Trophoblast cell (in vitro differentiated cells and primary cell): ENCODE data around the gene NFATC2.

Experiments used
- DNase-seq, 2 donors: peaks; one replicate each; pipeline ENCODE4 v3.0.0-alpha.2; 2016
- H2AFZ ChIP-seq: 2 replicates; pipeline ENCODE4 v1.6.1; 2013; ENCODE audit warnings: low read length, moderate library complexity, mild to moderate bottlenecking; ENCODE audit not compliant: insufficient read depth, poor library complexity
- H2AK5ac ChIP-seq: 2 replicates; pipeline ENCODE4 v1.6.1; 2013; ENCODE audit warnings: mild to moderate bottlenecking, low read length
- H2BK120ac ChIP-seq: 2 replicates; pipeline ENCODE4 v1.6.1; 2013; ENCODE audit warnings: low read length, mild to moderate bottlenecking, moderate library complexity; ENCODE audit not compliant: insufficient read depth, poor library complexity
- H2BK12ac ChIP-seq: 2 replicates; pipeline ENCODE4 v1.6.1; 2013; ENCODE audit warnings: mild to moderate bottlenecking, low read length, moderate library complexity
- H2BK5ac ChIP-seq: 2 replicates; pipeline ENCODE4 v1.6.1; 2013; ENCODE audit warnings: low read length, low read depth, moderate library complexity, mild to moderate bottlenecking; ENCODE audit not compliant: poor library complexity
- H3K14ac ChIP-seq: 2 replicates; pipeline ENCODE4 v1.6.1; 2013; ENCODE audit warnings: mild to moderate bottlenecking, low read length
- H3K18ac ChIP-seq: 2 replicates; pipeline ENCODE4 v1.6.1; 2013; ENCODE audit warnings: mild to moderate bottlenecking, low read length
- H3K23ac ChIP-seq: 2 replicates; pipeline ENCODE4 v1.6.1; 2013; ENCODE audit warnings: low read length
- H3K27ac ChIP-seq: 2 replicates; pipeline ENCODE4 v1.5.1; 2013; ENCODE audit warnings: low read depth, mild to moderate bottlenecking, inconsistent platforms, low read length, moderate library complexity
- H3K27me3 ChIP-seq: 2 replicates; pipeline ENCODE4 v1.6.1; 2013; ENCODE audit warnings: inconsistent platforms, mild to moderate bottlenecking, low read length, moderate library complexity; ENCODE audit not compliant: insufficient read depth
- H3K36me3 ChIP-seq, 2 experiments: 1 replicate in 1 of 2; 2 replicates in 1 of 2; pipeline ENCODE4 v1.6.1; 2013; ENCODE audit warnings: low read length in 2 of 2, mild to moderate bottlenecking in 2 of 2, moderate library complexity in 1 of 2; ENCODE audit not compliant: insufficient read depth in 2 of 2, control insufficient read depth in 1 of 2
- H3K4ac ChIP-seq: 2 replicates; pipeline ENCODE4 v1.6.1; 2013; ENCODE audit warnings: low read depth, mild to moderate bottlenecking, low read length, moderate library complexity
- H3K4me1 ChIP-seq, 2 experiments: 1 replicate in 1 of 2; 2 replicates in 1 of 2; pipeline ENCODE4 v1.6.1; 2013; ENCODE audit warnings: low read length in 2 of 2, mild to moderate bottlenecking in 2 of 2, moderate library complexity in 1 of 2; ENCODE audit not compliant: insufficient read depth in 2 of 2, control insufficient read depth in 1 of 2
- H3K4me2 ChIP-seq: 2 replicates; pipeline ENCODE4 v1.6.1; 2013; ENCODE audit warnings: inconsistent platforms, mild to moderate bottlenecking, low read length, moderate library complexity
- H3K4me3 ChIP-seq: 2 replicates; pipeline ENCODE4 v1.5.1; 2013; ENCODE audit warnings: mild to moderate bottlenecking, low read depth, low read length, inconsistent platforms
- H3K79me1 ChIP-seq: one replicate; pipeline ENCODE4 v1.6.1; 2013; ENCODE audit warnings: low read length
- H3K79me2 ChIP-seq: 2 replicates; pipeline ENCODE4 v1.6.1; 2013; ENCODE audit warnings: low read length, mild to moderate bottlenecking; ENCODE audit not compliant: control insufficient read depth, insufficient read depth, poor library complexity
- H3K9ac ChIP-seq: 2 replicates; pipeline ENCODE4 v1.6.1; 2013; ENCODE audit warnings: mild to moderate bottlenecking, low read length
- H3K9me3 ChIP-seq: 2 replicates; pipeline ENCODE4 v1.6.1; 2013; ENCODE audit warnings: low read depth, mild to moderate bottlenecking, control low read depth, inconsistent platforms, low read length; ENCODE audit not compliant: insufficient read depth
- H4K12ac ChIP-seq: 2 replicates; pipeline ENCODE4 v1.6.1; 2013; ENCODE audit warnings: low read depth, mild to moderate bottlenecking, low read length, moderate library complexity
- H4K8ac ChIP-seq: 2 replicates; pipeline ENCODE4 v1.6.1; 2013; ENCODE audit warnings: low read depth, mild to moderate bottlenecking, low read length, moderate library complexity
- H4K91ac ChIP-seq: one replicate; pipeline ENCODE4 v1.6.1; 2013; ENCODE audit warnings: low read depth, mild to moderate bottlenecking, low read length, moderate library complexity
- WGBS: extraction: QIAGEN DNeasy Blood & Tissue Kit; methylation state at CpG from one replicate; pipeline ENCODE4 v1.1.7; 2013; ENCODE audit warnings: missing lambda C conversion rate; ENCODE audit not compliant: insufficient read length, insufficient coverage; ENCODE audit errors: extremely low coverage; 5-methylcytosine and 5-hydroxymethylcytosine counted together

The NFATC2 gene

DNA sequence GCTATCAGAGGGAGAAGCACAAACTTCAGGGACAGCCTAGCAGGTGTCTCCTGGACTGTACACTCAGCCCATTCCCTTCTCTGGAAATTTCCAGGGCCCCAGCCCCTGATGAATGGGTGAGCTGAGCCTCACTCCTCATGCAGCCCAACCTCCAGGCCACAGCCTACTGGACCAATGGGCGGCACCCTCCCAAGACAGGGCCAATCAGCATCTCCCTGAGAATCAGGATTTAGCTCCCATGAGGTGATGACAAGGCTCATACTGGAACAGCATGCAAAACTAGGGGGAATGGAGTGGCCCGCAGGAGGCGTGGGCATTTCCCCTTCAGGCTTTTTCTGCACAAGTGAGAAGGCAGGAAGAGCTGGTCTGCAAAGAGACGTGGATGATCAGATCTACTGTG, 29.0 kb downstream of the NFATC2 start:
- no peak overlapping the region for H3K9ac ChIP-seq
- H2BK5ac ChIP-seq: no peak overlapping the region
- H3K79me1 ChIP-seq: no peaks in the 10 kb centered on the region
- H4K12ac ChIP-seq: no peak overlapping the region
- H3K18ac ChIP-seq: no peak overlapping the region
- no peak overlapping the region for H2BK120ac ChIP-seq
- no peak overlapping the region for H4K8ac ChIP-seq
- H3K23ac ChIP-seq: no peak overlapping the region
- H3K27ac ChIP-seq: no peak overlapping the region
- WGBS: no CpG with 5 or more reads among the region's 4 CpGs
- peaks cover 3% of the 10 kb centered on the region for H3K9me3 ChIP-seq
- H3K4me1 ChIP-seq: peaks cover 0 to 4% of the 10 kb centered on the region in 2 experiments
- no peak overlapping the region for H2BK12ac ChIP-seq
- H3K4ac ChIP-seq: no peak overlapping the region
- no peak overlapping the region for H4K91ac ChIP-seq
- H3K27me3 ChIP-seq: no peaks in the 10 kb centered on the region
- DNase-seq: no peak
- H3K4me2 ChIP-seq: no peak overlapping the region
- H3K79me2 ChIP-seq: no peaks in the 10 kb centered on the region
- H2AFZ ChIP-seq: no peak overlapping the region
- H3K14ac ChIP-seq: no peak overlapping the region
- peaks cover 4 to 10% of the 10 kb centered on the region in 2 experiments for H3K36me3 ChIP-seq
- H3K4me3 ChIP-seq: no peak overlapping the region
- no peak overlapping the region for H2AK5ac ChIP-seq

DNA sequence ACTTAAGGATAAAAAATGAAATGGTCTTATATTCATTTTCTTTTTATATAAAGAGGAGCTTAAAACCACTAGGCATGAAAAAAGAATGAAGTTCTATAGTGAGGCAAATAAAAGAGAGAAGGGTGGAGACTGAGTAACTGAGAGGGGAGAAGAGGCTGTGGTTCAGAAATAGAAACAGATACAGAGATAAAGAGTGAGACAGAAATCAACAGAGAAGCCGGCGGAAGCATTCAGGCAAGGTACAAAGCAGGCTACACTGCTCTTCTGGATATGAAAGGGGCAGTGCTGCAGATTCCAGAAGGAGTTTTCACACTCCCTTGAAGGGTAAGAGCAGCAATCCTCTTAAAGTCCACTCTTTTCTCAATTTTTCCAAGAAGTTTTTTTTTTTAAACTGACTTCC, 29.9 kb downstream of the NFATC2 start:
- Histone ChIP-seq H2BK120ac (no peak overlapping the region), H3K27ac (no peak overlapping the region), H2AFZ (no peak overlapping the region), H2BK5ac (no peak overlapping the region), H3K4me1 (peaks cover 0 to 4% of the 10 kb centered on the region in 2 experiments), H3K4me2 (no peak overlapping the region), H3K9me3 (peaks cover 6% of the 10 kb centered on the region), H3K4me3 (no peak overlapping the region), H3K18ac (no peak overlapping the region), H3K14ac (no peak overlapping the region), H3K9ac (no peak overlapping the region), H3K23ac (no peak overlapping the region), H2AK5ac (no peak overlapping the region), H4K8ac (no peak overlapping the region), H4K91ac (no peak overlapping the region), H3K79me1 (no peaks in the 10 kb centered on the region), H3K79me2 (no peaks in the 10 kb centered on the region), H4K12ac (no peak overlapping the region), H2BK12ac (no peak overlapping the region), H3K27me3 (no peaks in the 10 kb centered on the region), H3K36me3 (peaks cover 4 to 10% of the 10 kb centered on the region in 2 experiments), H3K4ac (no peak overlapping the region)
- WGBS: no CpG with 5 or more reads among the region's 2 CpGs
- DNase-seq: no peak

DNA sequence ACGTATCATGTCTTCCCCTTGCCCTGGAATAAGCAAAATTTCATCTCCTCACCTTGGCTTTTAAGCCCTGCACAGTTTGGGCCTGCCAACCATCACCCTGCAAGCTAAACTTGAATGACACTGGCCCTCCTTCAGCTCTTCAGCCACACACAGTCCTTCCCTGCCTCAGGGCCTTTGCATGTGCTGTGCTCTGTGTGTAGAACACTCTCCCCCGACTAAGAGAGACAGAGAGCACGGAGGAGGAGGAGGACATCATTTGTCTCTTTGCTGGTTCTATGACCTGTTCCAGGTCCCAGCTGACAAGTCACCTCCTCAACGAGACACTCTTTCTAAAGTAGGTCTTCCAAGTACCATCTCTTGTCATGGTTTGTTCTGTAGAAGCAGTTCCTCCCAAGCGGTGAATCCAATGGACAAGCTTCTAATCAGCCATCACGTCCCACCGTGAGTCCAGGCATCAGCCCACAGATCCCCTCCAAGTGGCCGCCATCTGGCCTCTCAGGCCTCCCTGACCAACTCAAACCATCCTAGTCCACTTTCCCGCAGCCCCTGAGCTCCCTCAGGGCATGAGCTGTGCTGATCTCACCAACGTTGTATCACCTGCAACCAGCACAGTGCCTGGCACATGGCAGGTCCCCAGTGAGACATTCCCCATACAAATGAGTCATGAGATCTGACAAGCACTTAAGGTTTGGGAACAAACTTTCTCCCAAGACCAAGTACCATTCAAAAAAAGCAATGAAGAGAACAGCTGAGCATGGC, 30.5 kb downstream of the NFATC2 start:
- Histone ChIP-seq H4K8ac (no peak overlapping the region), H2BK5ac (no peak overlapping the region), H3K79me2 (no peaks in the 10 kb centered on the region), H3K27me3 (no peaks in the 10 kb centered on the region), H3K4me3 (no peak overlapping the region), H2BK12ac (no peak overlapping the region), H3K9ac (no peak overlapping the region), H3K9me3 (peaks cover 6% of the 10 kb centered on the region), H3K4me1 (peaks cover 0 to 4% of the 10 kb centered on the region in 2 experiments), H2AK5ac (no peak overlapping the region), H3K79me1 (no peaks in the 10 kb centered on the region), H2AFZ (no peak overlapping the region), H3K23ac (no peak overlapping the region), H4K12ac (no peak overlapping the region), H3K36me3 (peaks cover 4 to 10% of the 10 kb centered on the region in 2 experiments), H4K91ac (no peak overlapping the region), H3K4me2 (no peak overlapping the region), H2BK120ac (no peak overlapping the region), H3K27ac (no peak overlapping the region), H3K14ac (no peak overlapping the region), H3K4ac (no peak overlapping the region), H3K18ac (no peak overlapping the region)
- DNase-seq: peak; percentile 83 to 84
- no CpG with 5 or more reads among the region's 10 CpGs for WGBS

GRCh38 chr20:51510936-51511605, 31.4 kb downstream of the NFATC2 start:
- H2AK5ac ChIP-seq: no peak overlapping the region
- no peaks in the 10 kb centered on the region for H3K79me1 ChIP-seq
- H4K12ac ChIP-seq: no peak overlapping the region
- H2AFZ ChIP-seq: no peak overlapping the region
- H3K4me2 ChIP-seq: no peak overlapping the region
- no peak overlapping the region for H2BK12ac ChIP-seq
- H3K9ac ChIP-seq: no peak overlapping the region
- no peak overlapping the region for H3K18ac ChIP-seq
- DNase-seq: no peak
- H4K8ac ChIP-seq: no peak overlapping the region
- H2BK5ac ChIP-seq: no peak overlapping the region
- H3K4me1 ChIP-seq: peaks cover 0 to 4% of the 10 kb centered on the region in 2 experiments
- H3K79me2 ChIP-seq: no peaks in the 10 kb centered on the region
- H3K36me3 ChIP-seq: peaks cover 2 to 7% of the 10 kb centered on the region in 2 experiments
- WGBS: no CpG with 5 or more reads among the region's 6 CpGs
- H3K27ac ChIP-seq: no peak overlapping the region
- H3K4me3 ChIP-seq: no peak overlapping the region
- H3K27me3 ChIP-seq: no peaks in the 10 kb centered on the region
- no peak overlapping the region for H3K23ac ChIP-seq
- H3K9me3 ChIP-seq: peaks cover 6% of the 10 kb centered on the region
- no peak overlapping the region for H3K14ac ChIP-seq
- H2BK120ac ChIP-seq: no peak overlapping the region
- H4K91ac ChIP-seq: no peak overlapping the region
- H3K4ac ChIP-seq: no peak overlapping the region
